Stimulated activated naive CD8-positive, alpha-beta T cell treated with anti-CD3 and anti-CD28 coated beads, Interleukin-15, Interleukin-2, amounts not matched to agents 100 U/mL and 50 U/mL, for 24 hours (primary cell): Measurements from ENCODE around the gene EFNA4.
A peak's percentile ranks its signal among the peaks of the same experiment; 100 is the strongest.
"Not testable (repeated sequence)": the region's sequence is repeated elsewhere in the genome, so short reads cannot be mapped to it uniquely, and the experiment has no call there.

Source experiments
- ATAC-seq: fragments of 150-1000 bp; cut with Tn5 transposase; one replicate; pipeline ENCODE4 v1.10.0; 2021
- DNase-seq: peaks from one replicate; pipeline ENCODE4 v3.0.0; 2021

The EFNA4 gene

GRCh38 chr1:155086856-155087535 is 23.5 kb downstream of the EFNA4 start:
- no peak for DNase-seq
- ATAC-seq, result no peak

DNA sequence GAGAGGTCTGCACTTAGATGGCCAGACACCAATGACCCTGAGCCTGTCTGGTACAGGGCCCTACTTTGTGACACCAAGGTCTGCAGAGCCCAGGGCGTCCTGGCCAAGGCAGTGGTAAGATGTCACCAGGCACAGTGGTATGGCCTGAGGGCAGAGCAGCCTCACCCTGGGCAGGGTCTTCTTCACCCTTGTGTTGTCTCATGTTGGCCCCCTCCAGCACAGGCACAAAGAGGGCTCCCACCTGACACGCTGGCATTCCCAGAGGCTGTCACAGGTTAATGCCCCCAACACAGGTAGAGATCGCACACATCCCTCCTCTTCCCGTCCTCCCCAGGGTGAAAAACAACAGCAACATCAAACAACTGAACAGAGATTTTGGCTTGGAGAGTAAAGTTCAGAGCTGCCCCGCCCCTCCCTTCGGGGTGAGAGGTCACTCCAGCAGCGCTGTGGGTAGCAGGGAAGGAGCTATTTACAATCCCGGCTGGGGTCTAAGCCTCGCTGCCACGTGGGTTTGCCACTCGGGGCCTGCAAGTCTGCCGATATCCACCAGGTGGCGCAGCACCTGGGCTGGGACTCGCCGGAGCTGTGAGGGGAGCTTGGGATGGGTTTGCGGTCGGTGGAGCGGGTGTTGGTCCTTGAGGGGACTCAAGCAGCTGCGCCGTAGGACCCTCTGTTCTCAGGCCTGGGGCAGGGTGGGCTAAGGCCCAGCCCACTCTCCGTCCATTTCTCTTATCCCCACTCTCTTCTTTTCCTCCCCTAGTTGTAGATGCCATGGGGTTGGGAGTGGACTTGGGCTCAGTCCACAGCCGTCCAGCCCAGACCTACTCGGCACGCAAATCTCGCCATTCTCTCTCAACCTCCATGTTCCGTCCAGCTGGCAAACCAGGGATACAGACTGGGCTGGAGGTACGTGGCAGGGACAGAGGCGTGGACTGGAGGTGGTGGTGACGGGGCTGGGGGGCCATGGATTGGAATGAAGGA is 27.8 kb downstream of the EFNA4 start:
- peak; percentile 67 for ATAC-seq
- peak; percentile 90 for DNase-seq

GRCh38 chr1:155092131-155092530 is 28.6 kb downstream of the EFNA4 start:
- ATAC-seq (no peak), DNase-seq (no peak)

GRCh38 chr1:155092641-155093040 is 29.1 kb downstream of the EFNA4 start:
- no peak for ATAC-seq

DNA sequence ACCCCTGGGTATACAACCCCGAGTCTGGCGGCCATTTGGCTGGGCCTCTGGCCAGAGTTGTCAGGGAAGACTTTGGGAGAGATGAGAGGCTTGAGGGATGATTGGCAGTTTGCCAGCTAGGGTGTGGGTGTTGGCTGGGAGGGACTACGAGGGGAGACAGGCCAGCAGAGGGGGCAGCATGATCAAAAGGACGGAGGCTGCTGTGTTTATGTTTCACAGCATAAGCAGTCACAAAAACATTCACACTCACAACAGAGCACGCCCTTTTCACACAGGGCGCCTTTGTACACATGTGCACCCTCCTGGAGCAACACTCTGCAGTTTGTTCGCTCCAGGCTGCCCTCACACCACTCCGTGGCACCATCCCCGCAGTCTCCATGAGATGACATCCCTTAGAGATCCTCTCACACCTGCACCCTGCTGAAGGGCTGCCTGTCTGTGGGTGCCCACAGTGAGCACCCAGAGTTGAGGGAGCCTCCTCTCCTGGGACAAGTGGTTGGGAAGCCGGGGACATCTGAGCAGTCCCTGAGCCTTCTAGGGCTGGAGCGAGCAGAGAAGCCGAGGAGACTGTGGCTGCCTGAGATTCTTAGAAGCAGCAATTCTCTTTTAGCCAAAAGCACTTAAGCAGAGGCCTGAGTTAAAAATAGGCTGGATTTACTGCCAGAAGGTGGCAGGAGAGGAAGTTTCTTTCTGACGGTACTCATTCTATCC is 30.5 kb downstream of the EFNA4 start:
- ATAC-seq (no peak), DNase-seq (no peak)

More at GRCh38 chr1:155092641-155093040, 29.1 kb downstream of the EFNA4 start:
- no peak for DNase-seq

GRCh38 chr1:155094622-155094948 is 31.0 kb downstream of the EFNA4 start:
- no peak for ATAC-seq
- no peak for DNase-seq

DNA sequence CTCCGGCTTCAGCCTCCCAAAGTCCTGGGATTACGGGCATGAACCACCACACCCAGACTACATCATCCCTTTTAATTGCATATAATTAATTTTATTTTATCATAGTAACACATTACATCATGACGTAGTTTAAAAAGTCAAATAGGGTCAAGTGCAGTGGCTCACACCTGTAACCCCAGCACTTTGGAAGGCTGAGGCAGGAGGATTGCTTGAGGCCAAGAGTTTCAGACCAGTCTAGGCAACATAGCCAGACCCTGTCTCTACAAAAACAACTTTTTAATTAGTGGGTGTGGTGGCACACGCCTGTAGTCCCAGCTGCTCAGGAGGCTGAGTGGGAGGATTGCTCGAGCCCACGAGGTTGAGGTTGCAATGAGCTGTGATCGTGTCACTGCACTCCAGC is 35.8 kb downstream of the EFNA4 start:
- no peak for ATAC-seq
- no peak for DNase-seq

- DNase-seq (no peak), ATAC-seq (no peak)
These were observed 39.8 kb downstream of the EFNA4 start for GRCh38 chr1:155103325-155103724.

DNA sequence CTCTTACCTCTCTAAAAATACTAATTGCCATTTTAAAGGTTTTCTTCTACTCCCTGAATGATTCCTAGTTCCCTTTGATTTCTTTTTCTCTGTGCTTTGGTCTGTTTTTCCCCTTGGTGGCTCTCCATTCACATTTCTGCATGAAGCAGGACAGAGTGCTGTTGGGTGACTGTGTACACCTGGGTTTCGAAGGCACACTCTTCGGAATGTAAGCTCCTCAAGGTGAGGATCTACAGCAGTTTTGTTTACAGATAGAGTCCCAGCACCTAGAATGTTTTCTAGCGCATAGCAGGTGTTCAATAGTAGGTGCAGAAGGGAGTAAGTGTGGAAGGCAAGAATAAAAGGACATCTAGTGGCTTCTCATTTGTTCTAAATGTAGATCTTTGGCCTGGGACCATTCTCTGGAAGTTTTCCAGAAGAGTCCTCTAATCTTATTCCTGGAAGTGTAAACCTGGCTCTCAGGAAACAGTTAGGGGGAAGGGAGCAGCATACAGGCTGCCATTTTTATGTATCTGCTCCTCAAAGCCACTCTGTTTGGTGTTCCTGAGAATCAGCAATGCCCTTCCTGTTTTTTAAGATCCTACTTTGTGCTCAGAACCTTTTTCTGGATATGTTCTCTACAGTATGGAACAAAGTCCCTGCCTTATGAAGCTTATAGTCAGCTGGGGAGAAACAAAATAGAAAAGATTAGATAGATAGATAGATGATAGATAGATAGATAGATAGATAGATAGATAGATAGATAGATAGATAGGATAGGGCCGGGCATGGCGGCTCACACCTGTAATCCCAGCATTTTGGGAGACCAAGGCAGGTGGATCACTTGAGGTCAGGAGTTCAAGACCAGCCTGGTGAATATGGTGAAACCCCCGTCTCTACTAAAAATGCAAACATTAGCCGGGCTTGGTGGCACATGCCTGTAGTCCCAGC is 41.3 kb downstream of the EFNA4 start:
- no peak for ATAC-seq
- no peak for DNase-seq

DNA sequence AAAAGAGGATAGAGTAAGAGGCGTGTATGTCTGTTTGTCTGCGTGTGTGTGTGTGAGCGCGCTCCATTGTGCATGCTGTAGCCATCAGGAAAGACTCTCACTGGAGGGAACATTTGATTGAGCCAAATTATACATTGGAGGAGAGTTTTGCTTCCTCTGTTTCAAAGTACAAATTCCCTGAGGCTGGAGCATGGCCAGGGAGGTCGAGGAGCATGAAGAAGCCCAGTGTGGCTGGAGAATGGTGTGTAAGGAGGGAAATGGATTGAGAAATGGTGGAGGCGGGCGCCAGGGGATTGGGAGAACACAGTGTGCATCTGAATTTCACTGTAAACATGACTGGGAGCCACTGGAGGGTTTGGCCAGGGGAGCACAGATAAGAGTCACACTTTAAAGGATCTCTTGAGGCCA is 42.1 kb downstream of the EFNA4 start:
- no peak for ATAC-seq
- no peak for DNase-seq

GRCh38 chr1:155106862-155107261 is 43.3 kb downstream of the EFNA4 start:
- ATAC-seq (no peak), DNase-seq (no peak)

DNA sequence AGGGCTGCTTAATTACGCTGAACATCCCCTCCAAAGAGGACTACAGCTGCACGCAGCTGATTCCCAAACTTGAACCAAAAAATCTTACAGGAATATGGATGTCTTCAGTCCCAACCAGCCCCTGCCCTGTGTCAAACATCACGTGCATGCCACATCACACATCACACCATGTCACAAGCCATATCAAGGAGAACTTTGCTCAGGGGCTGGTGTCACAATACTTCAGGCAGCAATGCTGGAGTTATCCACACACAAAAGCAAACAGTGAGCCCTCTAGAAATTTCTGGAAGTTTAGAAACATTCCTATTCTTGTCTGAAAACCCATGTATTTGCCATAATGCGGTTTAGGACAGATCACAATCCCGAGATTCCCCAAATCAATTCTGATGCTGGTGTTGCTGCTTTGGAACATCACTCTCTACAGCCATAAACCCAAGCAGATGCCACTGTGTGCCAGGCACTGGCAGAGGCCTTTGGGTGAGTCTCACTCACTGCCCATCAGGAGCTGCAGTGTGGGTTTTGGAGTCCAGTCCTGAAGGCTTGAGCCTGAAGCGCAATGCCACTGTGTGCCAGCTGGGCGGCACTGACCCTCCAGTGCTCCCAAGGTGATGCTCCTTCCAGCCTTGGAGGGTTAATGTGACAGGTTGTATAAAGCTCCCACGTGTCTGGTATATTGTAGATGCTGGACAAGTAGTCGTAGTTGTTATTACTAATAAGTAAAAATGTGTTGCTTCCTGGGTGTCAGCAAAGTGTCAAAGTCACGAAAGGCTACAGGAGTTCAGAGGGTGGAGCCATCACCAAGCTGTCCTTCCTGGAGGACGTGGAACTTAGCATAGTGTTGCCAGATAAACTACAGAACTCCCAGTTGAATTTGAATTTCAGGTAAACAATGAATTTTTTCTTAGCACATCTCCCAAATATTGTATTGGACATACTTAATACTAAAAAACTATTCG is 44.0 kb downstream of the EFNA4 start:
- DNase-seq (no peak), ATAC-seq (no peak)

GRCh38 chr1:155108296-155108695 is 44.8 kb downstream of the EFNA4 start:
- ATAC-seq, result no peak
- DNase-seq, result no peak

DNA sequence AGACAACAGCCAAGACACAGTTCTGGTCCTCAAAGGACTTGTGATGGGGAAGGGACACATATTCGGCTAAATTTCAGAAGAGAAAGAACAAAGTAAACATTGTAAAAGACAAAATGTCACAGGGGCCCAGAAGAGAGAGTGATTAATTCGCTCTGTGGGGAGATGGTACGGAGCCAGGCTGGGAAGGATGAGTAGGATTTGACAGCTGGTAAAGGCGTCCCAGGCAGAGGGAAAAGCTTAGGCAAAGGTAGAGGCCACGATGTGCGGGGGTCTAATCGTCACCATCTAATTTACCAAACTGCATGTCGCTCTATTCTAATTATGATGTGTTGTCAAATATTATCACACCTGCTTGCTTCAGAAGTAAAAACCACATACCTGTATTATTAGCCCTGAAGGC is 46.8 kb downstream of the EFNA4 start:
- DNase-seq (no peak), ATAC-seq (no peak)

DNA sequence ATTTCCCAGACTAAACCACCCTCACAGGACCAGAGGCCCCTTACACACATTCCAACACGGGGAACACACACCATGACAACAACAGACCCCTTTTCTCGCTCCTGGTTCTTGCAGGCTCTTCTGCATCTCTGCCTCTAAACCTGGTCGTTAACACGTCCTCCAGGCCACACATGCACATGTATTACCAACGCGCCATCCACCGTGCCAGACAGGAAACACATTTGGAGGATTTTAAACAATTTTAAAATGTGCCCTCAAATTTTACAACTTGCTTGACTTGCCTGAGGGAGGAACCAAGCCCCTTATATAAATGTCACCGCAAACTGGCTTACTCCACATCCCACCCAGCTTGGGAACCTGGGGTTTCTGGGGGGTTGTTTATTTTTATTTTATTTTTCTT is 47.3 kb downstream of the EFNA4 start:
- DNase-seq (no peak), ATAC-seq (no peak)

DNA sequence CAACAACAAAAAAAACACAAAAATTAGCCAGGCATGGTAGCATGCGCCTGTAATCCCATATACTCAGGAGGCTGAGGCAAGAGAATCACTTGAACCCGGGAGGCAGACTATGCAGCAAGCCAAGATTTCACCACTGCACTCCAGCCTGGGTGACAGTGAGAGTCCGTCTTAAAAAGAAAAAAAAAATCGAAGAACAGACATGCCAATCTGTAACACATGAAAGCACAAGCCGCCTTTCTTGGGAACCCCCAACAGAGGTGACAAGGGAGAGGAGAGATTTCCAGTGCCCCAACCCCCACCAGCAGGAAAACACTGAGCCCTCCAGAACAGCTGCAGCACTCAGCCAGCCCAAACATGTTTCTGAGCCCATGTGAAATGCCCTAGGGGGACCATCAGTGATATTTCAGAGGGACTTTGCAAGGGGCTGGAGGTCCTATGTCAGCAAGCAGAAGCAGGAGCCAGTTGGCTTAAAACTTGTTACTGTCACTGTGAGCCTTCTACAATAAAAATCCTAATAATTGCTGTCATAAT is 50.0 kb downstream of the EFNA4 start:
- ATAC-seq (no peak), DNase-seq (no peak)

GRCh38 chr1:155116113-155116764 is 52.7 kb downstream of the EFNA4 start:
- no peak for DNase-seq
- no peak for ATAC-seq

DNA sequence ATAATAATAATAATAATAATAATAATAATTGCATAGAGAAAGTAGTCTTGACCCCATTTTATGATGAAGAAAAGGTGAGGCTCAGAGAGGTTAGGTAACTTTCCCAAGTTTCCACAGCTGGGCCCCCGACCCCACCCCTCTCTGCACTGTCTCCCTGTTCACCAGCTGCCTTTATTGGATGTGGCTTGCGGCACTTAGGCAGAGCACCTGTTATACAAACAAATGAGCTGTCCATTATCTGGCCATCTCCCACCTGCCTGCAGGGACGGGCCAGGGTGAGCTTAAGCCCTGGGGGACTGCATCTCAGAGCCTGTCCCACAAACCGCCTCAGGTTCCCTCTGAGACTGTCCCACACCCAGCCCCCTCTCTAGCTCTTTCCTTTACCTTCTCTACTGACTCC is 54.1 kb downstream of the EFNA4 start:
- ATAC-seq (no peak), DNase-seq (no peak)

DNA sequence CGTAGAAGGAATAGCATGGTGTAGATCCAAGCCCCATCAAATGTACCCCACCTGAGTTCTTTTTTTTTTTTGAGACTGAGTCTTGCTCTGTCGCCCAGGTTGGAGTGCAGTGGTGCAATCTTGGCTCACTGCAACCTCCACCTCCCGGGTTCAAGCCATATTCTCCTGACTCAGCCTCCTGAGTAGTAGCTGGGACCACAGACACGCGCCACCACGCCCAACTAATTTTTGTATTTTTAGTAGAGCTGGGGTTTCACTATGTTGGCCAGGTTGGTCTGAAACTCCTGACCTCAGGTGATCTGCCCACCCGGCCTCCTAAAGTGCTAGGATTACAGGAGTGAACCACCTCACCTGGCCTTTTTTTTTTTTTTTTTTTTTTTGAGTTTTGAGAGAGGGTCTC is 54.5 kb downstream of the EFNA4 start:
- ATAC-seq, DNase-seq: not testable (repeated sequence)
